ENCODE data around the gene FAM180B. TPM values are rescaled to one million over a fixed set of nuclear protein-coding genes. Genes with fewer than 3 reads are reported as not detected.

FAM180B gene
- total and polyA plus RNA-seq, 4 donors: not detected

DNA sequence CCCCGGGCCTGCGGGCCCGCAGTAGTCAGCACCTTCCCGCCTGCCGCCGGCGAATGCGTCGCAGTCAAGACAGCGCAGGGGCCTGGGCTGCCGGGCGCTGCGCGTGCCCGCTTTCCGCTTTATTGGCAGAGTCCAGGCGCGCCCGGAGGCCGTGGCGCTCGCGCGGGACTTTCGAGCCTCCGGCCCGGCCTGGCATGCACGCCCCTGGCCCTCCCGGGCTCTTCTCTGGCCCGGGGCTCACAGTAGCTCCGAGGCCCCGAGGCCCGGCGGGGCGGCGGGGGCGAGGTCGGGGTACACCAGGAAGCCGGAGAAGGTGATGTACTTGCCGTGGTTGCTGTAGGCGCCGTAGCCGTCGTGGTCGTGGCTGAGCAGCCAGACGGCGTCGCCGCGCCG, 3.1 kb downstream of the FAM180B start:
- 49% methylated on average over 51 of the region's 51 CpGs for WGBS
- Histone ChIP-seq H3K27me3 (ENCODE audit: control insufficient read depth in 4 of 4, insufficient read depth in 4 of 4, low read length in 3 of 4) (peaks cover 0 to 7% (median 2%) of the 10 kb centered on the region in 4 donors), H3K9ac (ENCODE audit: low read depth in 1 of 2, low read length in 2 of 2) (no peak overlapping the region), H3K9me3 (ENCODE audit: control insufficient read depth in 4 of 4, low read length in 3 of 4) (peaks cover 0 to 7% (median 1%) of the 10 kb centered on the region in 4 donors), H3K27ac (ENCODE audit: low read depth in 1 of 2, low read length in 2 of 2) (no peak overlapping the region), H3K36me3 (ENCODE audit: control insufficient read depth in 4 of 4, insufficient read depth in 3 of 4, low read depth in 1 of 4, low read length in 3 of 4) (peaks cover 1 to 5% (median 3%) of the 10 kb centered on the region in 4 donors), H3K4me3 (ENCODE audit: low read depth in 1 of 3, low read length in 3 of 3) (peak overlapping the region in 1 of 3 donors; percentile 1), H3K4me1 (ENCODE audit: control insufficient read depth in 4 of 4, insufficient read depth in 4 of 4, low read length in 3 of 4) (peaks cover 0 to 6% (median 2%) of the 10 kb centered on the region in 4 donors)
- no peak for DNase-seq (ENCODE audit: low spot score)
- no peak for TF ChIP-seq RAD21 (IDR thresholded peaks at IDR 0.05)
- no peak for TF ChIP-seq YY1 (IDR thresholded peaks at IDR 0.05)
- no peak for TF ChIP-seq HNF4G (IDR thresholded peaks at IDR 0.05)
- no peak for TF ChIP-seq NR2F2 (IDR thresholded peaks at IDR 0.05)
- TF ChIP-seq GABPA (IDR thresholded peaks at IDR 0.05 in 1 of 2, conservative IDR thresholded peaks at IDR 0.05 in 1 of 2): no peak
- TF ChIP-seq, protein P1, sequence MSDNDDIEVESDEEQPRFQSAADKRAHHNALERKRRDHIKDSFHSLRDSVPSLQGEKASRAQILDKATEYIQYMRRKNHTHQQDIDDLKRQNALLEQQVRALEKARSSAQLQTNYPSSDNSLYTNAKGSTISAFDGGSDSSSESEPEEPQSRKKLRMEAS (IDR thresholded peaks at IDR 0.05): no peak
- no peak for TF ChIP-seq FOXA2 (IDR thresholded peaks at IDR 0.05)
- no peak for TF ChIP-seq SP1 (IDR thresholded peaks at IDR 0.05)
- no peak for TF ChIP-seq JUND (IDR thresholded peaks at IDR 0.05)
- no peak for TF ChIP-seq CTCF (IDR thresholded peaks at IDR 0.05; ENCODE audit: low read depth, low read length, missing input control)
- no peak for TF ChIP-seq EGR1 (IDR thresholded peaks at IDR 0.05; ENCODE audit: low read depth in 2 of 2)
- TF ChIP-seq, protein P2, sequence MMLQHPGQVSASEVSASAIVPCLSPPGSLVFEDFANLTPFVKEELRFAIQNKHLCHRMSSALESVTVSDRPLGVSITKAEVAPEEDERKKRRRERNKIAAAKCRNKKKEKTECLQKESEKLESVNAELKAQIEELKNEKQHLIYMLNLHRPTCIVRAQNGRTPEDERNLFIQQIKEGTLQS (IDR thresholded peaks at IDR 0.05): no peak
- no peak for TF ChIP-seq RXRA (IDR thresholded peaks at IDR 0.05)
- TF ChIP-seq TAF1 (conservative IDR thresholded peaks at IDR 0.05): no peak
- TF ChIP-seq, protein P3, sequence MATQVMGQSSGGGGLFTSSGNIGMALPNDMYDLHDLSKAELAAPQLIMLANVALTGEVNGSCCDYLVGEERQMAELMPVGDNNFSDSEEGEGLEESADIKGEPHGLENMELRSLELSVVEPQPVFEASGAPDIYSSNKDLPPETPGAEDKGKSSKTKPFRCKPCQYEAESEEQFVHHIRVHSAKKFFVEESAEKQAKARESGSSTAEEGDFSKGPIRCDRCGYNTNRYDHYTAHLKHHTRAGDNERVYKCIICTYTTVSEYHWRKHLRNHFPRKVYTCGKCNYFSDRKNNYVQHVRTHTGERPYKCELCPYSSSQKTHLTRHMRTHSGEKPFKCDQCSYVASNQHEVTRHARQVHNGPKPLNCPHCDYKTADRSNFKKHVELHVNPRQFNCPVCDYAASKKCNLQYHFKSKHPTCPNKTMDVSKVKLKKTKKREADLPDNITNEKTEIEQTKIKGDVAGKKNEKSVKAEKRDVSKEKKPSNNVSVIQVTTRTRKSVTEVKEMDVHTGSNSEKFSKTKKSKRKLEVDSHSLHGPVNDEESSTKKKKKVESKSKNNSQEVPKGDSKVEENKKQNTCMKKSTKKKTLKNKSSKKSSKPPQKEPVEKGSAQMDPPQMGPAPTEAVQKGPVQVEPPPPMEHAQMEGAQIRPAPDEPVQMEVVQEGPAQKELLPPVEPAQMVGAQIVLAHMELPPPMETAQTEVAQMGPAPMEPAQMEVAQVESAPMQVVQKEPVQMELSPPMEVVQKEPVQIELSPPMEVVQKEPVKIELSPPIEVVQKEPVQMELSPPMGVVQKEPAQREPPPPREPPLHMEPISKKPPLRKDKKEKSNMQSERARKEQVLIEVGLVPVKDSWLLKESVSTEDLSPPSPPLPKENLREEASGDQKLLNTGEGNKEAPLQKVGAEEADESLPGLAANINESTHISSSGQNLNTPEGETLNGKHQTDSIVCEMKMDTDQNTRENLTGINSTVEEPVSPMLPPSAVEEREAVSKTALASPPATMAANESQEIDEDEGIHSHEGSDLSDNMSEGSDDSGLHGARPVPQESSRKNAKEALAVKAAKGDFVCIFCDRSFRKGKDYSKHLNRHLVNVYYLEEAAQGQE (IDR thresholded peaks at IDR 0.05): no peak
- TF ChIP-seq, protein P4, sequence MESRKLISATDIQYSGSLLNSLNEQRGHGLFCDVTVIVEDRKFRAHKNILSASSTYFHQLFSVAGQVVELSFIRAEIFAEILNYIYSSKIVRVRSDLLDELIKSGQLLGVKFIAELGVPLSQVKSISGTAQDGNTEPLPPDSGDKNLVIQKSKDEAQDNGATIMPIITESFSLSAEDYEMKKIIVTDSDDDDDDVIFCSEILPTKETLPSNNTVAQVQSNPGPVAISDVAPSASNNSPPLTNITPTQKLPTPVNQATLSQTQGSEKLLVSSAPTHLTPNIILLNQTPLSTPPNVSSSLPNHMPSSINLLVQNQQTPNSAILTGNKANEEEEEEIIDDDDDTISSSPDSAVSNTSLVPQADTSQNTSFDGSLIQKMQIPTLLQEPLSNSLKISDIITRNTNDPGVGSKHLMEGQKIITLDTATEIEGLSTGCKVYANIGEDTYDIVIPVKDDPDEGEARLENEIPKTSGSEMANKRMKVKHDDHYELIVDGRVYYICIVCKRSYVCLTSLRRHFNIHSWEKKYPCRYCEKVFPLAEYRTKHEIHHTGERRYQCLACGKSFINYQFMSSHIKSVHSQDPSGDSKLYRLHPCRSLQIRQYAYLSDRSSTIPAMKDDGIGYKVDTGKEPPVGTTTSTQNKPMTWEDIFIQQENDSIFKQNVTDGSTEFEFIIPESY (IDR thresholded peaks at IDR 0.05): no peak
- no peak for TF ChIP-seq HNF4A (conservative IDR thresholded peaks at IDR 0.05)
- TF ChIP-seq FOXA1 (IDR thresholded peaks at IDR 0.05): no peak
